Measurements from ENCODE around the gene NR3C2. TPM values are rescaled to one million over a fixed set of nuclear protein-coding genes. Genes with fewer than 3 reads are reported as not detected.

Gene NR3C2
- total and polyA plus RNA-seq, 2 of the 4 experiments (the other 2 are of a cell fraction): 1.1 to 2.3 TPM

- DNase-seq: no peak
- Histone ChIP-seq H3K4me3 (ENCODE audit: insufficient read depth, low read depth, low read length) (no peak overlapping the region), H3K4me2 (ENCODE audit: low read depth, low read length) (no peak overlapping the region), H3K79me1 (ENCODE audit: low read depth in 1 of 2, low read length in 2 of 2) (no peaks in the 10 kb centered on the region), H3K9me3 (ENCODE audit: control insufficient read depth, insufficient read depth, low read length) (no peaks in the 10 kb centered on the region), H2BK15ac (ENCODE audit: low read depth, low read length) (no peak overlapping the region), H3K9me1 (ENCODE audit: insufficient read depth, low read length) (no peaks in the 10 kb centered on the region), H3K23ac (ENCODE audit: low read depth, low read length) (no peak overlapping the region), H4K91ac (ENCODE audit: insufficient read depth, low read depth, low read length) (no peak overlapping the region), H2BK120ac (ENCODE audit: low read depth, low read length) (no peak overlapping the region), H3K4ac (ENCODE audit: low read depth, low read length) (no peak overlapping the region), H3K4me1 (ENCODE audit: control insufficient read depth, insufficient read depth, low read length) (no peaks in the 10 kb centered on the region), H2BK5ac (ENCODE audit: low read depth, low read length, poor library complexity, severe bottlenecking) (no peak overlapping the region), H2AK9ac (replicated peaks; ENCODE audit: low read depth, low read length, poor library complexity) (no peak overlapping the region), H3K36me3 (ENCODE audit: control insufficient read depth, insufficient read depth, low read length) (no peaks in the 10 kb centered on the region), H4K20me1 (ENCODE audit: insufficient read depth, low read length) (no peaks in the 10 kb centered on the region), H3K9ac (ENCODE audit: low read depth, low read length) (no peak overlapping the region), H3K27me3 (ENCODE audit: control insufficient read depth, insufficient read depth, low read length) (no peaks in the 10 kb centered on the region), H4K5ac (ENCODE audit: low read depth, low read length) (no peak overlapping the region), H4K8ac (ENCODE audit: low read depth in 2 of 2, low read length in 2 of 2) (no peak overlapping the region), H3K18ac (ENCODE audit: low read depth, low read length) (no peak overlapping the region), H3K56ac (ENCODE audit: extremely low read depth, insufficient read depth, low read length) (no peak overlapping the region), H3K14ac (replicated peaks; ENCODE audit: low read depth, low read length) (no peak overlapping the region), H2AK5ac (ENCODE audit: low read depth, low read length) (no peak overlapping the region), H2BK20ac (ENCODE audit: low read depth, low read length) (no peak overlapping the region), H3K27ac (ENCODE audit: insufficient read depth, low read length) (no peak overlapping the region), H2AFZ (replicated peaks; ENCODE audit: low read length, poor library complexity) (no peak overlapping the region)
- intact Hi-C loops (cut with micrococcal nuclease): no loop called here
- BruUV-seq (replicated peaks): no TSS peak
- ChIA-PET CTCF (interaction anchor here (1.2 kb wide), 1 partner anchor 10 kb away, joined by 4 read pairs; no protein-coding TSS in a partner anchor), POLR2A (ENCODE audit: unreplicated experiment) (interaction anchor here (0.6 kb wide), 1 partner anchor 15 kb away, joined by 6 read pairs; no protein-coding TSS in a partner anchor)
- dilution Hi-C loops (cut with HindIII; ENCODE audit: low sequenced_read_pairs, unreplicated experiment): no loop called here
- 29% methylated on average over 1 of the region's 3 CpGs; no CpG with 5 or more reads in 1 of the 2 experiments for WGBS, 2 experiments (ENCODE audit: extremely low coverage in 2 of 2, insufficient read length in 1 of 2)
- in situ Hi-C loops (cut with MboI; ENCODE audit: low sequenced_read_pairs): no loop called here
- no peak for ATAC-seq (ENCODE audit: low read depth)
- no peak for TF ChIP-seq ELK1 (IDR thresholded peaks at IDR 0.05; ENCODE audit: borderline replicate concordance, low read depth, low read length)
- no peak for TF ChIP-seq MXI1 (IDR thresholded peaks at IDR 0.05; ENCODE audit: borderline replicate concordance, low read depth, low read length)
- no peak for TF ChIP-seq RFX5 (IDR thresholded peaks at IDR 0.05; ENCODE audit: low read depth, low read length)
- TF ChIP-seq USF2 (IDR thresholded peaks at IDR 0.05; ENCODE audit: low read depth, low read length): no peak
- no peak for TF ChIP-seq BHLHE40 (IDR thresholded peaks at IDR 0.05; ENCODE audit: low read depth, low read length)
- no peak for TF ChIP-seq SMC3 (IDR thresholded peaks at IDR 0.05; ENCODE audit: low read depth, low read length)
- TF ChIP-seq RAD21 (IDR thresholded peaks at IDR 0.05; ENCODE audit: low read length): no peak
- no peak for TF ChIP-seq CHD1 (IDR thresholded peaks at IDR 0.05; ENCODE audit: low read depth, low read length)
- TF ChIP-seq MAFK (IDR thresholded peaks at IDR 0.05; ENCODE audit: low read depth, low read length): no peak
- TF ChIP-seq FOS (IDR thresholded peaks at IDR 0.05; ENCODE audit: low read depth, low read length): no peak
- TF ChIP-seq NFE2L2 (IDR thresholded peaks at IDR 0.05; ENCODE audit: low read depth, low read length): no peak
- no peak for TF ChIP-seq MAZ (IDR thresholded peaks at IDR 0.05; ENCODE audit: borderline replicate concordance, low read depth, low read length)
- TF ChIP-seq CEBPB (IDR thresholded peaks at IDR 0.05; ENCODE audit: low read depth, low read length): no peak
- TF ChIP-seq RCOR1 (IDR thresholded peaks at IDR 0.05; ENCODE audit: insufficient replicate concordance, low read length): no peak
- no peak for TF ChIP-seq CTCF (conservative IDR thresholded peaks at IDR 0.05; ENCODE audit: low read depth, low read length)
- TF ChIP-seq POLR2A (IDR thresholded peaks at IDR 0.05; ENCODE audit: low read depth, low read length): no peak
Measured at GRCh38 chr4:148215202-148215601, 227.0 kb downstream of the NR3C2 start.

Measured in IMR-90 (cell line).